Dendritic cell treated with granulocyte-macrophage colony-stimulating factor and Interleukin-4, amounts not matched to agents 40 ng/mL and 50 ng/mL, for 4 days (primary cell): ENCODE measurements around the gene ZNF593.

Experiments
- H3K27ac Mint-ChIP-seq: one replicate; pipeline ENCODE4 v1.8.0; 2022; ENCODE audit warnings: mild to moderate bottlenecking, mixed read lengths
- H3K27me3 Mint-ChIP-seq: one replicate; pipeline ENCODE4 v1.8.0; 2022; ENCODE audit warnings: mild to moderate bottlenecking, mixed read lengths
- H3K36me3 Mint-ChIP-seq: one replicate; pipeline ENCODE4 v1.8.0; 2022; ENCODE audit warnings: low read depth, mixed read lengths
- H3K4me1 Mint-ChIP-seq: one replicate; pipeline ENCODE4 v1.8.0; 2022; ENCODE audit warnings: low read depth, mixed read lengths
- H3K4me3 Mint-ChIP-seq: one replicate; pipeline ENCODE4 v1.8.0; 2022; ENCODE audit warnings: mild to moderate bottlenecking, moderate library complexity, mixed read lengths
- H3K9me3 Mint-ChIP-seq: one replicate; pipeline ENCODE4 v1.8.0; 2022; ENCODE audit warnings: mixed read lengths
- intact Hi-C: fragments of 100-400 bp; cut with micrococcal nuclease; formaldehyde crosslinking; loops from one replicate; pipeline ENCODE4 v1.15.0; 2022

The ZNF593 gene

GRCh38 chr1:26132834-26133167 lies 36.9 kb upstream of the ZNF593 start:
- Mint-ChIP-seq H3K9me3 (no peaks in the 10 kb centered on the region), H3K4me3 (no peak overlapping the region), H3K27ac (no peak overlapping the region), H3K4me1 (peaks cover 11% of the 10 kb centered on the region), H3K27me3 (no peaks in the 10 kb centered on the region), H3K36me3 (no peaks in the 10 kb centered on the region)
- intact Hi-C loops = no loop called here

- intact Hi-C loops = no loop called here
- Mint-ChIP-seq H3K36me3 (no peaks in the 10 kb centered on the region), H3K27me3 (no peaks in the 10 kb centered on the region), H3K4me3 (no peak overlapping the region), H3K4me1 (no peaks in the 10 kb centered on the region), H3K9me3 (no peaks in the 10 kb centered on the region), H3K27ac (no peak overlapping the region)
Observed at GRCh38 chr1:26134466-26134865, 35.2 kb upstream of the ZNF593 start.

- Mint-ChIP-seq H3K9me3 (no peaks in the 10 kb centered on the region), H3K4me1 (no peaks in the 10 kb centered on the region), H3K27ac (no peak overlapping the region), H3K36me3 (no peaks in the 10 kb centered on the region), H3K27me3 (no peaks in the 10 kb centered on the region), H3K4me3 (no peak overlapping the region)
- intact Hi-C loops = no loop called here
Observed at GRCh38 chr1:26138974-26139558, 30.6 kb upstream of the ZNF593 start.

GRCh38 chr1:26142159-26142558 lies 27.5 kb upstream of the ZNF593 start:
- Mint-ChIP-seq H3K9me3 (no peaks in the 10 kb centered on the region), H3K4me3 (peak overlapping the region; percentile 26), H3K4me1 (peaks cover 5% of the 10 kb centered on the region), H3K27ac (no peak overlapping the region), H3K36me3 (no peaks in the 10 kb centered on the region), H3K27me3 (peaks cover 9% of the 10 kb centered on the region)
- intact Hi-C loops = no loop called here

- no peak overlapping the region for H3K27ac Mint-ChIP-seq
- no peaks in the 10 kb centered on the region for H3K9me3 Mint-ChIP-seq
- H3K4me3 Mint-ChIP-seq = no peak overlapping the region
- no peaks in the 10 kb centered on the region for H3K36me3 Mint-ChIP-seq
- peaks cover 18% of the 10 kb centered on the region for H3K4me1 Mint-ChIP-seq
- H3K27me3 Mint-ChIP-seq = peaks cover 19% of the 10 kb centered on the region
- intact Hi-C loops = loop anchor here (1.0 kb wide), 1 partner anchor 40 kb away; no protein-coding TSS in a partner anchor
Observed at GRCh38 chr1:26145041-26145959, 24.4 kb upstream of the ZNF593 start.

GRCh38 chr1:26145960-26146294 lies 23.8 kb upstream of the ZNF593 start:
- Mint-ChIP-seq H3K27ac (no peak overlapping the region), H3K27me3 (peaks cover 19% of the 10 kb centered on the region), H3K36me3 (no peaks in the 10 kb centered on the region), H3K4me3 (no peak overlapping the region), H3K4me1 (peaks cover 18% of the 10 kb centered on the region), H3K9me3 (no peaks in the 10 kb centered on the region)
- intact Hi-C loops = loop anchor here (1.0 kb wide), 1 partner anchor 41 kb away; no protein-coding TSS in a partner anchor

- peaks cover 30% of the 10 kb centered on the region for H3K4me1 Mint-ChIP-seq
- H3K27ac Mint-ChIP-seq = no peak overlapping the region
- H3K9me3 Mint-ChIP-seq = no peaks in the 10 kb centered on the region
- intact Hi-C loops = no loop called here
- H3K27me3 Mint-ChIP-seq = peaks cover 26% of the 10 kb centered on the region
- no peaks in the 10 kb centered on the region for H3K36me3 Mint-ChIP-seq
- H3K4me3 Mint-ChIP-seq = no peak overlapping the region
Observed at GRCh38 chr1:26148887-26149286, 20.8 kb upstream of the ZNF593 start.

GRCh38 chr1:26153966-26154532 lies 15.7 kb upstream of the ZNF593 start:
- no peak overlapping the region for H3K4me3 Mint-ChIP-seq
- intact Hi-C loops = no loop called here

GRCh38 chr1:26154750-26155149 lies 15.0 kb upstream of the ZNF593 start:
- no peak overlapping the region for H3K4me3 Mint-ChIP-seq
- no peak overlapping the region for H3K27ac Mint-ChIP-seq
- H3K9me3 Mint-ChIP-seq = no peaks in the 10 kb centered on the region
- peaks cover 64% of the 10 kb centered on the region for H3K27me3 Mint-ChIP-seq
- H3K36me3 Mint-ChIP-seq = no peaks in the 10 kb centered on the region
- intact Hi-C loops = no loop called here
- peaks cover 35% of the 10 kb centered on the region for H3K4me1 Mint-ChIP-seq

More at GRCh38 chr1:26153966-26154532, 15.7 kb upstream of the ZNF593 start:
- Mint-ChIP-seq H3K4me1 (peaks cover 35% of the 10 kb centered on the region), H3K36me3 (no peaks in the 10 kb centered on the region), H3K27ac (no peak overlapping the region), H3K27me3 (peaks cover 59% of the 10 kb centered on the region), H3K9me3 (no peaks in the 10 kb centered on the region)

- intact Hi-C loops = no loop called here
- Mint-ChIP-seq H3K4me1 (peaks cover 35% of the 10 kb centered on the region), H3K27ac (no peak overlapping the region), H3K27me3 (peaks cover 68% of the 10 kb centered on the region), H3K36me3 (no peaks in the 10 kb centered on the region), H3K9me3 (no peaks in the 10 kb centered on the region), H3K4me3 (no peak overlapping the region)
Observed at GRCh38 chr1:26155370-26156284, 14.1 kb upstream of the ZNF593 start.

- Mint-ChIP-seq H3K36me3 (no peaks in the 10 kb centered on the region), H3K9me3 (no peaks in the 10 kb centered on the region), H3K4me1 (peaks cover 41% of the 10 kb centered on the region), H3K27me3 (peaks cover 72% of the 10 kb centered on the region), H3K4me3 (no peak overlapping the region), H3K27ac (no peak overlapping the region)
- intact Hi-C loops = no loop called here
Observed at GRCh38 chr1:26156285-26157038, 13.2 kb upstream of the ZNF593 start.

GRCh38 chr1:26158271-26158907 lies 11.3 kb upstream of the ZNF593 start:
- Mint-ChIP-seq H3K27ac (no peak overlapping the region), H3K36me3 (no peaks in the 10 kb centered on the region), H3K4me1 (peaks cover 42% of the 10 kb centered on the region), H3K4me3 (no peak overlapping the region), H3K9me3 (no peaks in the 10 kb centered on the region), H3K27me3 (peaks cover 86% of the 10 kb centered on the region)
- intact Hi-C loops = no loop called here
